Inferior parietal cortex (tissue), 1 donor: Measurements from ENCODE around the gene NR3C2.

ENCODE experiments used
- DNase-seq: peaks from one replicate; pipeline ENCODE4 v3.0.0-alpha.2; 2016; ENCODE audit errors: extremely low spot score

The NR3C2 gene

DNA sequence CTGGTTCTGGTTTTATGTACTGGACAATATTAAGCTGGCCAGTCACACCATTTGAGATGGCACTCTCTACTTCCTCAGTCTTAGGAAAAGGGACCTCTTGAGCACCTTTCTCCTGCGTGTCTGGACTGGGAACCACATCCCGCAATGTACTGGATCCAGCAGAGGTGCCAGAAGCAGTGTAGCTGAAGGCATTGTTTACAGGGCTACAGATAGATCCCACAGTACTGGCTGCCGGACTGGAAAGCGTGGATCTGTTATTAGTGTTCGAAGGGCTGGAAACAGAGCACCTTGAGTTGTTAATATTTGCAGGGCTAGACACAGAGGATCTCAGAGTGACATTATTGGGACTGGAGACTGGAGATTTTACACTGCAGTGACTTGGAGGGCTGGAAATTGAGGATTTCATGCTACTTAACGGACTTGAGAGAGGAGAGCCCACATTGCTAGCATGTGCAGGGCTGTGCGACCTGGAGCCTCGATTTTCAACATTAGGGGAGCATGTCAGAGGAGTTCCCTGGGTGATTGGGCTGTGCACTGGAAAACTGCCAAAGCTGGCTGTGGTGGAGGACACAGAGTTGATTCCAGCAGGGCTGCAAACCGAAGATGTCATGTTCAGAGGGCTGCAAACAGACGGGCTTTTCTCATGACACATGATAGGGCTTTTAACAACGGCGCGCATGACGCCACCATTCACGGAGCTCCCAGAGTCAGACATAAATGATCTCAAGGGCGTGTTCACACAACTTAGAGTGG lies 6.4 kb downstream of the NR3C2 start:
- DNase-seq: no peak

GRCh38 chr4:148434075-148434773 lies 8.0 kb downstream of the NR3C2 start:
- DNase-seq: no peak

GRCh38 chr4:148431401-148431800 lies 10.8 kb downstream of the NR3C2 start:
- no peak for DNase-seq

DNA sequence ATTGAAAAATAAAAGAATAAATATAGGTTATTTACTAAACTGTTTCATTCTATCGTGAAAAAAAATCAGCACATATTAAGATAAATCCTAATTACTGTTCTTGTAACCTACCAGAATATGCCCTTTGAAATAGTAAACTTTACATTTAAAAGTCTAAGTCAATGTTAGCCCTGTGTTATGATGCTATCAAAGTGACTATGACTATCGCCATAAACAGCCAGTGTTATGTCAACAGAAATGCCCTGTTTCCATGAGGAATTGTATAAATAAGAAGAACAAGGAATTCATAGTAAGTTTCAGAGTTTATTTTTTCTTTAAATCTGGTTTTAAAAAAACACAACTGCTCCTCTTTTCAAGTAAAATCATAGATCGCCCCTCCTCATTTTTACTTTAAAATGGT lies 11.4 kb downstream of the NR3C2 start:
- DNase-seq: no peak

DNA sequence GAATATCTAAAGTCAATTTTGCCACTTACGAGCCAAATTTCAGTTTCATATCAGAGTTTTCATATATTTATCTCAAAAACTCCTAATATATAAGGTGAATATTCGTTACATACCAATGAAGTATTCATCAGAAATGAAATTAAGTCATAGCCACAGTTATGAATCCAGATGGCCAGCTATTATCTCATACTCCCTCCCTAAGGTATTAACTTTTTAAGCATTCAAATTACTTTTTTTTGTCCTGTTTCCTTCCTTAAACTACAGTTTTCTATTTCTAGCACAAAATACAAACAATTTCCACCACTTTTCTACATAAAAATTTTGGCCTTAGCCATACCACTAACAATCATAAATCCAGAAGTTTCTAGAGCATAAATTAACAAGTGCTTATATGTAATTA lies 13.0 kb downstream of the NR3C2 start:
- no peak for DNase-seq

DNA sequence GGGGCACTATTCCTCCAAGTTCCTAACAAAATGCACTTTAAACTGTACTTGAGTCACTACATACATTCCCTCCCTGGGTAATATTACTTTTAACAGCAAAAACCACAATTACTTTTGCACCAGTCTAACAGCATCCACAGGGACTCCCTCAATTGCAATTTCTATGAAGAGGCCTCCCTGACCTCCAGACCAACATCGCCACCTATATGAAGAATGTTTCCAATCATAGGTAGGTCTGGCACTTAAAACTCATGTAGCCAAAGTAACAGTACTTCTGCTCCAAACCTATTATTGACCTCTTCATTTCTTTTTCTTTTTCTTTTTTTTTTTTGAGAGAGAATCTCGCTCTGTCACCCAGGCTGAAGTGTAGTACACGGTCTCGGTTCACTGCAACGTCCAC lies 15.6 kb downstream of the NR3C2 start:
- no peak for DNase-seq

DNA sequence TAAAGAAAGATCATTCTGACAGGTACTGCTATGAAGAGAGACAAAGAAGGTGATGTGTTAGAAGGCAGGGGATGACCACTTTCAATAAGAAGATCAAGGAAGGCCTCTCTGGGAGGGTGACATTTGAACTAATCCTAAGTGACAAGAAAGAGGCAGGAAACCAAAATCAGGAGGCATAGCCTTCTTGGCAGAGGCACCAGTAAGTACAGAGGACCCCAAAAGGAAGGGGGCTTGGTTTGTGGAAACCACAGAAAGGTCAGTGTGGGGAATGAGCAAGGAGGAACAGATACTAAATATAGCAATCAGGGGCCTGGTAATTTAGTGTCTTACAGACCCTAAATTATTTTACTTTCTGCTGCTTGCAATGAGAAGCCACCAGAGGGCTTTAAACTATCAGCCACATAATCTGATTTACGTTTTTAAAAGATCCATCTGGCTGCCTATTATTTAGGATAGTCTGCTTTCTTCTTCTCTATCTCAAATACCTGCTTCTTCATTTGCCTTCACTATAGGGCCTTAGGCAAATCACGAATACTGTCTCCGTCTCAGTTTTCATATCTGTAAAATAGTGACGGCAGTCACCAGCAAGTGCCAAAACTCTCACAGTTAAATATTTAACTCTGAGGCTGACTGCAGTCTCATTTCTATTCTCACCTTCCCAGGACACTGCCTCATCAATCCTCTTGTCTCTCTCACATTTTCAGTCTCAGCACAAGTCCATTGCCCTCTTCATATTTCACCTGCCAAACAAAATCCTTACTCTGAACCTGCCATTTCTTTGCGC lies 16.7 kb downstream of the NR3C2 start:
- DNase-seq: no peak

DNA sequence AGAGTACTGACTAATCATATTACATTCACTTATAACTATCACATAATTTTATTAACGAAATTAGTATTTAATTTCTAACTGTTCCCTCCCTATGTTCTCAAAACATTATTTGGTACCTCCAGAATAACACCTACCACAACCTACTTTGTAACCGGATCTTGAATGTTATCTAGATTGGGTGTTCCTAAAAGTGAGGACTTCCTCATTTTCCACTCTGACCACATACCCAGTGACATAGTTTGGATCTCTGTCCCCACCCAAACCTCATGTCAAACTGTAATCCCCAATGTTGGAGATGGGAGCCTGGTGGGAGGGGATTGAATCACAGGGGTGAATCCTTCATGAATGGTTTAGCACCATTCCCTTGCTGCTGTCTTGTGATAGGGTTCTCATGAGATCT lies 21.8 kb downstream of the NR3C2 start:
- DNase-seq: no peak

DNA sequence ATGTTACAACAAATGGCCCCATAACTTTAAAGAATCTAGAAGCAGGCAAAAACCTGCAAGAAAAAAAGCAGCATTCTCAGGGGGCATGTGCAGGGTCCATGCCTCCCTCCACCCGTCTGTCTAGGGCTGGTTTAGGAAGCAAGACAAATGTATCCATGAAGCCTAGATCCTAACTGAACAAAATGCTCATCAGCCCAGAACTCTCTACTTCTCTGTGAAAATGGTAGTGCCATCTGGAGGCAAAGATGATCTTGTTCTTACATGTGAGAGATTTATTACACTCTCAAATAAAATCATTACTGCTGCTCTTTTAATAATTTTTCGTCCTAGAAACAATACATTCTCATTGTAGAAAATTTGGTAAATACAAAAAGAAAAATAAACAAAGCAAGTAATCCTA lies 26.7 kb downstream of the NR3C2 start:
- no peak for DNase-seq

GRCh38 chr4:148412460-148412994 lies 29.7 kb downstream of the NR3C2 start:
- no peak for DNase-seq

DNA sequence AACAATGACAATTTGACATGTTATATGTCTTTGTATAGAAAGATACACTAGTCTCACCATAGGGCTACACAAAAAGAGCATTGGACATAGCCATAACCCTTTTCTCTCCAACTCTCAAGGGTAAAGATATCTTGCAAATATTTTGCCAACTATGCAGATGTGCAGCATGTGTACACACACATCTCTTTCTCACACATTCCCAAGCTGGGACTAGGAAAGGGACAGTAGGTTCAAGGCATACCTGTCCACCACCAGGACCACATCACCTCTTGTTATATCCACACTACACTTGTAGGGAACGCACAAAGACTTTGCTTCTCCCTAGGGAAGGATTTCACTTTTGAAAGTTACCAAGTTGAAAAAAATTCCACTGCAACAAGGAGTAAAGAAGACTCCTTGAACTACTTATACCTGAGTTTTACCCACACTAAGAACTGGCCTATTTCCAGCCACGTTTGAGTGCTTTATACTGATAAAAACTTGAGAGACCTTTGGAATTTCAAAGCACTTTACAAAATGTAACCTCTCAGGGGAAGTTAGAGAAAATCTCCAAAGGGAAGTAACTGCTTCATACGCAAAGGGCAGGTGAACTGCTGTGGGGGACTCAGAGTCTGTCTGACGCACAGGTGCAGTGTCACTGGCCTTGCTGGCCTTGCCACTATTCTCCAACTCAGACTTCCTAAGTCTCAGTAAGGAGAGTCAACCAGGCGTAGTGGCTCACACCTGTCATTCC lies 36.9 kb downstream of the NR3C2 start:
- DNase-seq: no peak

DNA sequence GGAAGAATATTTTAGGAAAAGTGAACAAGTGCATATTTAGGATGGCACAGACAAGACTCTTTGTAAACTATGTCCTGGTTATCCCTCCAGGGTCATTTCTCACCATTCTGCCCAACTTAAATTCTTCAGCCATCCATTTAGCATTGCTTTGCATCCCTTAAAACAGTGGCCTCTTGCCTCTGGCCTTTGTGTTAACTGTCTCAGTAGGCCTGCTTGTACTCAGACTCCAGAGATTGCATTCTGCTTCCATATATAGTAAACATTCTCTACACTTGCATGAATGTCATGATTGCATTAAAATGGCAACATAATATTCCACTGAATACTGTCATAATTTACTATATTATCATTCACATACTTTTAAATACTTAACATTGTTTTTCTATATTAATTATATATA lies 43.2 kb downstream of the NR3C2 start:
- DNase-seq: no peak

- no peak for DNase-seq
Measured at GRCh38 chr4:148397771-148398170, 44.4 kb downstream of the NR3C2 start.

DNA sequence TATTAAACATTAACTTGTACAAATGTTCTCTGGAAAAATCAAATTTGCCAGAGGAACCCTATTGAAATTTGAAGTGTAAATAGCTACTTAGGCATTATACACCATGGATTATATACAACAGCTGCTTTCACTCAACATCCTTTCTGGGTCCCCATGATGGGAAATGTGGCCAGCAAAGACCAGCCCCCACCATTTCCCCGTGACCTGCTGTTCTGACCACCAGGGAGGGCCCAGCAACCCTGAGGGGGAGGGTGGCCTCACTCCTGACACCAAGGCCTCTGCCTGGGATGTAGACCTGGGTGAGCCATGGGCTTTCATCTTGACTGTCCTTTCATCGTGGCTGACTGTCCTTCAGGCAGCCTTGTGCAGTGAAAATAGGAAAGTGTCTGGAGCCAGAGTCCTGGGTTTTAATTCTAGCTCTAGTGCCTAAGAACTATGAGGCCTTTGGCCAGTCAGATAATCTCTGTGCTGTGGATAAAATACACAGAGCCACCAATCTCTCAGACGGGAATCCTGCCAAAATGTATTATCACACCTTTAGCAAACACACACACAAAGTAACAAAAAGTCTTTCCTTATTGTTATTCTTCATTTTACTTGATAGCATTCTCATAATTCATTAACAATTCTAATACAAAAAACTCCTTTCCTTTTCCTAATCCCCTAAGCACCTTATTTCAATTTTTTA lies 45.1 kb downstream of the NR3C2 start:
- DNase-seq: no peak

GRCh38 chr4:148395771-148396170 lies 46.4 kb downstream of the NR3C2 start:
- DNase-seq: no peak

- DNase-seq: no peak
Measured at GRCh38 chr4:148391056-148391455, 51.2 kb downstream of the NR3C2 start.

- no peak for DNase-seq
Measured at GRCh38 chr4:148390311-148390710, 51.9 kb downstream of the NR3C2 start.

GRCh38 chr4:148380291-148380690 lies 61.9 kb downstream of the NR3C2 start:
- DNase-seq: no peak

GRCh38 chr4:148376151-148376550 lies 66.1 kb downstream of the NR3C2 start:
- no peak for DNase-seq

DNA sequence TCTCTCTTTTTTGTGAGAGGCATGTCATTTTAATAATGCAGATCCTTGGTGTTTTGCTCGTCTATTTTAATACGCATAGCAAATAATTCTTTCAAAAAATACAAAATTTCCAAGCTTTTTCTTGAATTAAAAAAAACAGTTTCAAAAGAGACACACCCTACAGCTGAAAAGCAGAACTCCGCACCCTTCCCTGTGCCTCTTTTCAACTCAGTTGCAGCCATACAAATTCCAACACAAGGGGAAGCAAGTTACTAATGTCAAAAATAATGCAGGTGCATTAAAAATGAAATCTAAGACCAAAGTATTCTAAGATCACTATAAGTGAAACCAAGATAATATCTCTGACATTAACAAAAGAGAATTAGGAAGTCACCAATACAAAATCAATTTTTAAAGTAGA lies 66.6 kb downstream of the NR3C2 start:
- no peak for DNase-seq

DNA sequence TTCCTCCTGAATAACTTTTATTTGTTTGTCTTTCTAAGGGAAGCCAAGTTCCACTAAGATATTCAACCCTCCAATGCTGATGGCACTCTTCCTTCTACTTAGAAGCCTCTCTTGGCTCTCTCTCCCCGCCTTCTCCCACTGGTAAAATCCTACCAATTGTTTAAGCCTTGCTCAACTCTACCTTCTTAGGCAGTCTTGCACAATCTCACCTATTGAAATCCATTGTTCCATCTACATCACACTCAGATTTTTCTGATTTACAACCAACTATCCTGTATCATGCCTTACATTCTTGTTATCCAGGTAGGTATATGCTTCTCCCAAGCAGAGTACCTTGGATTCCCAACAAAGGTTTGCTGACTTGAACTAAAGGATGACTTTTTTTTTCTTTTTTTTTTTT lies 69.1 kb downstream of the NR3C2 start:
- DNase-seq: no peak
